ENCODE results near the gene MYO3B. TPM values are rescaled to one million over a fixed set of nuclear protein-coding genes. Genes with fewer than 3 reads are reported as not detected.

Gene MYO3B
- total RNA-seq, 1 experiment from 2014 or later, result 0.52 TPM

- no peaks in the 10 kb centered on the region for H3K9me3 ChIP-seq (ENCODE audit: low read depth, low read length, poor library complexity, severe bottlenecking)
- BruUV-seq (replicated peaks), result no TSS peak
- ChIA-PET POLR2A (ENCODE audit: low non-redundant PET) (no interaction called here), CTCF (interaction anchor here (0.6 kb wide), 1 partner anchor 27 kb away, joined by 7 read pairs; no protein-coding TSS in a partner anchor)
- H3K4me1 ChIP-seq (ENCODE audit: insufficient read depth, low read length, poor library complexity, severe bottlenecking), result no peaks in the 10 kb centered on the region
- TF ChIP-seq, protein P1, sequence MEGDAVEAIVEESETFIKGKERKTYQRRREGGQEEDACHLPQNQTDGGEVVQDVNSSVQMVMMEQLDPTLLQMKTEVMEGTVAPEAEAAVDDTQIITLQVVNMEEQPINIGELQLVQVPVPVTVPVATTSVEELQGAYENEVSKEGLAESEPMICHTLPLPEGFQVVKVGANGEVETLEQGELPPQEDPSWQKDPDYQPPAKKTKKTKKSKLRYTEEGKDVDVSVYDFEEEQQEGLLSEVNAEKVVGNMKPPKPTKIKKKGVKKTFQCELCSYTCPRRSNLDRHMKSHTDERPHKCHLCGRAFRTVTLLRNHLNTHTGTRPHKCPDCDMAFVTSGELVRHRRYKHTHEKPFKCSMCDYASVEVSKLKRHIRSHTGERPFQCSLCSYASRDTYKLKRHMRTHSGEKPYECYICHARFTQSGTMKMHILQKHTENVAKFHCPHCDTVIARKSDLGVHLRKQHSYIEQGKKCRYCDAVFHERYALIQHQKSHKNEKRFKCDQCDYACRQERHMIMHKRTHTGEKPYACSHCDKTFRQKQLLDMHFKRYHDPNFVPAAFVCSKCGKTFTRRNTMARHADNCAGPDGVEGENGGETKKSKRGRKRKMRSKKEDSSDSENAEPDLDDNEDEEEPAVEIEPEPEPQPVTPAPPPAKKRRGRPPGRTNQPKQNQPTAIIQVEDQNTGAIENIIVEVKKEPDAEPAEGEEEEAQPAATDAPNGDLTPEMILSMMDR (conservative IDR thresholded peaks at IDR 0.05; ENCODE audit: low read depth, low read length), result no peak
- TF ChIP-seq EZH2 (IDR thresholded peaks at IDR 0.05; ENCODE audit: borderline replicate concordance, low read depth, low read length, poor library complexity, severe bottlenecking), result no peak
- no peaks in the 10 kb centered on the region for H3K36me3 ChIP-seq (ENCODE audit: insufficient read depth, low read length, poor library complexity, severe bottlenecking)
- no peak for DNase-seq (ENCODE audit: low spot score)
- H3K4me3 ChIP-seq (ENCODE audit: low read depth, low read length, poor library complexity, severe bottlenecking), result no peak overlapping the region
- H3K27me3 ChIP-seq (replicated peaks; ENCODE audit: insufficient read depth, low read depth, low read length, poor library complexity), result peaks cover 21% of the 10 kb centered on the region
- intact Hi-C loops (cut with micrococcal nuclease; ENCODE audit: unreplicated experiment), result no loop called here
- H3K27ac ChIP-seq (ENCODE audit: low read depth, low read length, poor library complexity, severe bottlenecking), result no peak overlapping the region
Observed at GRCh38 chr2:170255971-170256370, 78.0 kb downstream of the MYO3B start.

DNA sequence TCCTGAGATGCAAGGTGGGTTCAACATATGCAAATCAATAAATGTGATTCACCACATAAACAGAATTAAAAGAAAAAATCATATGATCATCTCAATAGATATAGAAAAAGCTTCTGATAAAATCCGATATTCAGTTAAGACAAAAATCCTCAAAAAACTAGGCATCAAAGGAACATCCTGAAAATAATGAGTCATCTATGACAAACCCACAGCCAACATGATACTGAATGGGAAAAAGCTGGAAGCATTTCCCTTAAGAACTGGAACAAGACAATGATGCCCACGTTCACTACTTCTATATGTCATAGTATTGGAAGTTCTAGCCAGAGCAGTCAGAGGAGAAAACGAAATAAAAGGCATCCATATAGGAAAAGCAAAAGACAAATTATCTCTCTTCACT, 80.4 kb downstream of the MYO3B start:
- intact Hi-C loops (cut with micrococcal nuclease; ENCODE audit: unreplicated experiment), result no loop called here
- TF ChIP-seq, protein P1 (conservative IDR thresholded peaks at IDR 0.05; ENCODE audit: low read depth, low read length), result no peak
- TF ChIP-seq EZH2 (IDR thresholded peaks at IDR 0.05; ENCODE audit: borderline replicate concordance, low read depth, low read length, poor library complexity, severe bottlenecking), result no peak
- H3K36me3 ChIP-seq (ENCODE audit: insufficient read depth, low read length, poor library complexity, severe bottlenecking), result no peaks in the 10 kb centered on the region
- ChIA-PET CTCF (no interaction called here), POLR2A (ENCODE audit: low non-redundant PET) (no interaction called here)
- no peak overlapping the region for H3K4me3 ChIP-seq (ENCODE audit: low read depth, low read length, poor library complexity, severe bottlenecking)
- no peak overlapping the region for H3K27ac ChIP-seq (ENCODE audit: low read depth, low read length, poor library complexity, severe bottlenecking)
- H3K27me3 ChIP-seq (replicated peaks; ENCODE audit: insufficient read depth, low read depth, low read length, poor library complexity), result peaks cover 21% of the 10 kb centered on the region
- BruUV-seq (replicated peaks), result no TSS peak
- no peaks in the 10 kb centered on the region for H3K4me1 ChIP-seq (ENCODE audit: insufficient read depth, low read length, poor library complexity, severe bottlenecking)
- DNase-seq (ENCODE audit: low spot score), result no peak
- no peaks in the 10 kb centered on the region for H3K9me3 ChIP-seq (ENCODE audit: low read depth, low read length, poor library complexity, severe bottlenecking)

DNA sequence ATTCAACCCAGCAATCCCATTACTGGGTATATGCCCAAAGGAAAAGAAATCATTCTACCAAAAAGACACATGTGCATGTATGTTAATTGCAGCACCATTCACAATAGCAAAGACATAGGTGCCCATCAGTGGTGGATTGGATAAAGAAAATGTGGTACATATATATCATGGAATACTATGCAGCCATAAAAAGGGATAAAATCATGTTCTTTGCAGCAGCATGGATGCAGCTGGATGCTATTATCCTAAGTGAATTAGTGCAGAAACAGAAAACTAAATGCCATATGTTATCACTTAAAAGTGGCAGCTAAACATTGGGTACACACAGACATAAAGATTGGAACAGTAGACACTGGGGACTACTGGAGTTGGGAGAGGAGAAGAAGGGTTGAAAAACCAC, 82.2 kb downstream of the MYO3B start:
- TF ChIP-seq, protein P1 (conservative IDR thresholded peaks at IDR 0.05; ENCODE audit: low read depth, low read length), result no peak
- TF ChIP-seq EZH2 (IDR thresholded peaks at IDR 0.05; ENCODE audit: borderline replicate concordance, low read depth, low read length, poor library complexity, severe bottlenecking), result no peak
- no peaks in the 10 kb centered on the region for H3K4me1 ChIP-seq (ENCODE audit: insufficient read depth, low read length, poor library complexity, severe bottlenecking)
- H3K4me3 ChIP-seq (ENCODE audit: low read depth, low read length, poor library complexity, severe bottlenecking), result no peak overlapping the region
- ChIA-PET POLR2A (ENCODE audit: low non-redundant PET) (no interaction called here), CTCF (no interaction called here)
- DNase-seq (ENCODE audit: low spot score), result no peak
- H3K9me3 ChIP-seq (ENCODE audit: low read depth, low read length, poor library complexity, severe bottlenecking), result no peaks in the 10 kb centered on the region
- intact Hi-C loops (cut with micrococcal nuclease; ENCODE audit: unreplicated experiment), result no loop called here
- peaks cover 21% of the 10 kb centered on the region for H3K27me3 ChIP-seq (replicated peaks; ENCODE audit: insufficient read depth, low read depth, low read length, poor library complexity)
- no TSS peak for BruUV-seq (replicated peaks)
- no peak overlapping the region for H3K27ac ChIP-seq (ENCODE audit: low read depth, low read length, poor library complexity, severe bottlenecking)
- H3K36me3 ChIP-seq (ENCODE audit: insufficient read depth, low read length, poor library complexity, severe bottlenecking), result no peaks in the 10 kb centered on the region
